Measurements from ENCODE around the gene LDLRAD3. TPM values are rescaled to one million over a fixed set of nuclear protein-coding genes. Genes with fewer than 3 reads are reported as not detected.

LDLRAD3 gene
- total RNA-seq, 1 donor from 2014 or later: 35.6 TPM

DNA sequence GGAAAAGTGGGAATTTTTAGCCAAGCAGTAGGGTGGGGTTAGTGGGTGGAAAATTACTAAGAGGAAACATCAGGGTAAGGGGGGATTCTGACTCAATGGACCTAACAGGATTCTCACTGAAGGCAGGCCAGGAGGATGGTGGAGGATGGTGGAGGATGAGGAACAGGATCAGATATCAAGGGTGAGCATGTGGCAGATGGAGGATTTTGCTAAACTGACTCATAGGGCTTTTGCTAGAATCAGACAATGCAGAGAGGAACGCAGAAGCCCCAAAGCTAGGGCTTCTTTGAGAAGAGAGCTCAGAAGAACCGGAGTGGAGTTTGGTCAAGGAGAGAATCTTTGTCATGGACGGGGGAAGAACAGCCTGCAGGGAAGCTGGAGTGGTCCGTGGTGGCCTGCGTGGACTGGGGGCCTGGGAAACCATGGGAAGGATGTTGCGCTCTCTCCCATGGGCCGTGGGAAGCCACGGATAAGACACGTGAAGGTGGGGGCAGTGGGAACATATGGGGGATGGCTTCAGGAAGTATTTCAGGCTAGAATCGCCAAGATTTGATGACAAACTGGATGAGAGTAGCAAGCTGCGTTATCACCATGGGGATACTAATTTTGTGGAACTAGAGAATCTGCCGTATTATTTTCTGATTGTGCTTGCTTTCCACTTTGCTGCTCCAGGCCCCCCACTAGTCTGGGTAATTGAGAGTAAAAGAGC lies 165.2 kb downstream of the LDLRAD3 start:
- Histone ChIP-seq H3K27ac (peak overlapping the region; percentile 100), H3K4me1 (peaks cover 64% of the 10 kb centered on the region), H3K27me3 (no peaks in the 10 kb centered on the region), H3K4me2 (peak overlapping the region; percentile 66), H3K79me2 (ENCODE audit: low read depth) (peaks cover 46% of the 10 kb centered on the region), H3K36me3 (peaks cover 22% of the 10 kb centered on the region), H3K4me3 (peak overlapping the region; percentile 14), H3K9ac (peak overlapping the region; percentile 32), H3F3A (ENCODE audit: low read depth) (peaks cover 83% of the 10 kb centered on the region), H2AFZ (replicated peaks) (no peak overlapping the region), H3K9me3 (ENCODE audit: low read depth) (peaks cover 11% of the 10 kb centered on the region), H4K20me1 (ENCODE audit: low read depth) (no peaks in the 10 kb centered on the region)
- peaks cover 71% of the 10 kb centered on the region for H3K4me1 Mint-ChIP-seq
- TF ChIP-seq EZH2phosphoT487 (IDR thresholded peaks at IDR 0.05) (no peak), EZH2 (IDR thresholded peaks at IDR 0.05) (no peak)
- TF ChIP-seq, protein P1, sequence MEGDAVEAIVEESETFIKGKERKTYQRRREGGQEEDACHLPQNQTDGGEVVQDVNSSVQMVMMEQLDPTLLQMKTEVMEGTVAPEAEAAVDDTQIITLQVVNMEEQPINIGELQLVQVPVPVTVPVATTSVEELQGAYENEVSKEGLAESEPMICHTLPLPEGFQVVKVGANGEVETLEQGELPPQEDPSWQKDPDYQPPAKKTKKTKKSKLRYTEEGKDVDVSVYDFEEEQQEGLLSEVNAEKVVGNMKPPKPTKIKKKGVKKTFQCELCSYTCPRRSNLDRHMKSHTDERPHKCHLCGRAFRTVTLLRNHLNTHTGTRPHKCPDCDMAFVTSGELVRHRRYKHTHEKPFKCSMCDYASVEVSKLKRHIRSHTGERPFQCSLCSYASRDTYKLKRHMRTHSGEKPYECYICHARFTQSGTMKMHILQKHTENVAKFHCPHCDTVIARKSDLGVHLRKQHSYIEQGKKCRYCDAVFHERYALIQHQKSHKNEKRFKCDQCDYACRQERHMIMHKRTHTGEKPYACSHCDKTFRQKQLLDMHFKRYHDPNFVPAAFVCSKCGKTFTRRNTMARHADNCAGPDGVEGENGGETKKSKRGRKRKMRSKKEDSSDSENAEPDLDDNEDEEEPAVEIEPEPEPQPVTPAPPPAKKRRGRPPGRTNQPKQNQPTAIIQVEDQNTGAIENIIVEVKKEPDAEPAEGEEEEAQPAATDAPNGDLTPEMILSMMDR (IDR thresholded peaks at IDR 0.05): no peak
- H3K36me3 Mint-ChIP-seq: peaks cover 21% of the 10 kb centered on the region
- peak overlapping the region; percentile 93 for H3K27ac Mint-ChIP-seq
- peak; percentile 52 for DNase-seq (ENCODE audit: low spot score)
- peak overlapping the region; percentile 50 for H3K4me3 Mint-ChIP-seq
- H3K27me3 Mint-ChIP-seq (ENCODE audit: insufficient read depth, low read depth): peaks cover 2% of the 10 kb centered on the region
- H3K9me3 Mint-ChIP-seq: peaks cover 17% of the 10 kb centered on the region

DNA sequence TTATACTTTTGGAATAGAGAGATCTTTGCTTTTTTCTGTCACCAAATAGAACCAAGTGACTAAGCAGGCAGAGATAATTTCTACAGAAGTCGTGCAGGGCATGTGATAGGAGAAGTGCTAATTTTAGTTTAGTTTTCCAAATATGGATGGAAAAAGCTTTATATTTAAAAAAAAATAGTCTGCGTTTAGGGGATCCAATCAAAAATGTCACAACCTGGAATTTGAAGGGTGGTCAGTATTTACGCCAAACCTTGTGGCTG lies 165.7 kb downstream of the LDLRAD3 start:
- Histone ChIP-seq H3K9ac (peak overlapping the region; percentile 32), H3K4me2 (peak overlapping the region; percentile 66), H3K4me1 (peaks cover 59% of the 10 kb centered on the region), H3K27me3 (no peaks in the 10 kb centered on the region), H3F3A (ENCODE audit: low read depth) (peaks cover 78% of the 10 kb centered on the region), H4K20me1 (ENCODE audit: low read depth) (no peaks in the 10 kb centered on the region), H3K9me3 (ENCODE audit: low read depth) (peaks cover 12% of the 10 kb centered on the region), H3K27ac (peak overlapping the region; percentile 100), H3K4me3 (peak overlapping the region; percentile 14), H2AFZ (replicated peaks) (no peak overlapping the region), H3K79me2 (ENCODE audit: low read depth) (peaks cover 51% of the 10 kb centered on the region), H3K36me3 (peaks cover 25% of the 10 kb centered on the region)
- Mint-ChIP-seq H3K4me1 (peaks cover 66% of the 10 kb centered on the region), H3K9me3 (peaks cover 19% of the 10 kb centered on the region), H3K36me3 (peaks cover 24% of the 10 kb centered on the region), H3K27ac (peak overlapping the region; percentile 93), H3K27me3 (ENCODE audit: insufficient read depth, low read depth) (peaks cover 2% of the 10 kb centered on the region), H3K4me3 (peak overlapping the region; percentile 50)
- TF ChIP-seq EZH2 (IDR thresholded peaks at IDR 0.05) (no peak), EZH2phosphoT487 (IDR thresholded peaks at IDR 0.05) (no peak)
- TF ChIP-seq, protein P1 (IDR thresholded peaks at IDR 0.05): no peak
- DNase-seq (ENCODE audit: low spot score): no peak

DNA sequence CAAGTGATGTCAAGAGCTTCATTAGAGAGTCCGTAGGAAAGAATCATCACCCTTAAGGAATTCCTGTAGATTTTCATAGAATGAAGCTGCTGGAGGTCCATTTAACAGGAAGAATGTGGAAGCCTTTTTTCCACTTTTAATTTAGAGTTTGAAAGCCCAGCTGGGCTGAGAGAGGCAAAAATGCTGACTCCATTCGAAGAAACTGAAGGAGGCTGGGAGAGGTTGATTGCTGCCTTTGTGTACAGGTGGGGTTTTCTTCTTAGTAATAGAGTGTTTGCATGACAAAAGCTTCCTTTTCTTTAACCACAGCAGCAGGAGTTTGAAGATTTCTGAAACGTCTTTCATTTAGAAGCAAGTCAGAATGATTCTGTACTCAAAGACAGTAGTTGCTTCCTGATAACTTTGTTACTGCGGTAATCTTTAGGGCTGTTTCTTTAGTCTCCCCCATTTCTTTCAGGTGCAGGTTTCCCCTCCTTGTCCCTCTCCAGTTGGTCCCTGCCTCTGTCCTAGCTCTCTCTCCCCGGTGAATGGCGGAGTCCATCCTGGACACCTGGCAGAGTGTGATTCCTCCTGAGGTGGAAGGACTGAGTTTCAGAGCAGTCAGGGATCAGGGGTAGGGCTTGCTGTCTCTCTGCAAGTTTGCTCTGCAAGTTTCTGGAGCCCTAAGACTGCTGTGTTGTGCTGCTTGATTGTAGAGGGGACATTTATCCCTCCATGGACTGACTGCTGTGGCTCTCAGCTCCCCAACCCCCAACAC lies 166.2 kb downstream of the LDLRAD3 start:
- H3K9me3 Mint-ChIP-seq: peaks cover 23% of the 10 kb centered on the region
- H3K27ac Mint-ChIP-seq: peak overlapping the region; percentile 93
- TF ChIP-seq EZH2phosphoT487 (IDR thresholded peaks at IDR 0.05) (peak; percentile 27), EZH2 (IDR thresholded peaks at IDR 0.05) (no peak)
- TF ChIP-seq, protein P1 (IDR thresholded peaks at IDR 0.05): no peak
- Histone ChIP-seq H3F3A (ENCODE audit: low read depth) (peaks cover 73% of the 10 kb centered on the region), H3K27me3 (no peaks in the 10 kb centered on the region), H3K4me3 (peak overlapping the region; percentile 33), H3K27ac (peak overlapping the region; percentile 100), H3K36me3 (peaks cover 25% of the 10 kb centered on the region), H3K79me2 (ENCODE audit: low read depth) (peaks cover 55% of the 10 kb centered on the region), H3K4me1 (peaks cover 56% of the 10 kb centered on the region), H4K20me1 (ENCODE audit: low read depth) (no peaks in the 10 kb centered on the region), H2AFZ (replicated peaks) (no peak overlapping the region), H3K4me2 (peak overlapping the region; percentile 70), H3K9me3 (ENCODE audit: low read depth) (peaks cover 12% of the 10 kb centered on the region), H3K9ac (peak overlapping the region; percentile 46)
- peak overlapping the region; percentile 43 for H3K4me3 Mint-ChIP-seq
- H3K36me3 Mint-ChIP-seq: peaks cover 26% of the 10 kb centered on the region
- H3K27me3 Mint-ChIP-seq (ENCODE audit: insufficient read depth, low read depth): peaks cover under 1% of the 10 kb centered on the region
- peak; percentile 93 for DNase-seq (ENCODE audit: low spot score)
- peaks cover 61% of the 10 kb centered on the region for H3K4me1 Mint-ChIP-seq
